WI38 (cell line): ENCODE measurements around the gene NRROS.

ENCODE experiments used
- H3K4me3 ChIP-seq: 2 replicates; pipeline ENCODE4 v1.5.1; 2011; ENCODE audit warnings: low read depth, mild to moderate bottlenecking, control low read depth, low read length
- TF ChIP-seq, protein P1 (sequence below): IDR thresholded peaks from 2 replicates; pipeline ENCODE4 v1.5.1; 2012; ENCODE audit warnings: low read depth, mild to moderate bottlenecking, control low read depth, low read length

NRROS gene

DNA sequence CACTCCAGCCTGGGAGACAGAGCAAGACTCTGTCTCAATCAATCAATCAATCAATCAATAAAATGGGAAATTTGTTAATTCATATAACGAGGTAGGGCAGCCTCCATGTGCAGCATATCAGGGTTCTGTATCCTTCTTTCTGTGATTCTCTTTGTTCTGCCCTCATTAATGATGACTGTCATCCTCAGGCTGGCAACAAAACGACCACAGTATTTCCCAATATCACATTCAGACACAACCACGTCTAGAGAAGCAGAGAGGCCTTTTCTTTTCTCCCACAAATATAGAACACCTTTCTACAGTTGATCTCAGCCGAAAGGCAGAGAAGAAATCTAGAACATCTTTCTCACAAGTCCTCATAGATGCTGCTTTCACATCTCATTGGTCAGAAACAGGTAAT lies 61.3 kb downstream of the NRROS start:
- H3K4me3 ChIP-seq = no peak overlapping the region
- TF ChIP-seq, protein P1, sequence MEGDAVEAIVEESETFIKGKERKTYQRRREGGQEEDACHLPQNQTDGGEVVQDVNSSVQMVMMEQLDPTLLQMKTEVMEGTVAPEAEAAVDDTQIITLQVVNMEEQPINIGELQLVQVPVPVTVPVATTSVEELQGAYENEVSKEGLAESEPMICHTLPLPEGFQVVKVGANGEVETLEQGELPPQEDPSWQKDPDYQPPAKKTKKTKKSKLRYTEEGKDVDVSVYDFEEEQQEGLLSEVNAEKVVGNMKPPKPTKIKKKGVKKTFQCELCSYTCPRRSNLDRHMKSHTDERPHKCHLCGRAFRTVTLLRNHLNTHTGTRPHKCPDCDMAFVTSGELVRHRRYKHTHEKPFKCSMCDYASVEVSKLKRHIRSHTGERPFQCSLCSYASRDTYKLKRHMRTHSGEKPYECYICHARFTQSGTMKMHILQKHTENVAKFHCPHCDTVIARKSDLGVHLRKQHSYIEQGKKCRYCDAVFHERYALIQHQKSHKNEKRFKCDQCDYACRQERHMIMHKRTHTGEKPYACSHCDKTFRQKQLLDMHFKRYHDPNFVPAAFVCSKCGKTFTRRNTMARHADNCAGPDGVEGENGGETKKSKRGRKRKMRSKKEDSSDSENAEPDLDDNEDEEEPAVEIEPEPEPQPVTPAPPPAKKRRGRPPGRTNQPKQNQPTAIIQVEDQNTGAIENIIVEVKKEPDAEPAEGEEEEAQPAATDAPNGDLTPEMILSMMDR = no peak

DNA sequence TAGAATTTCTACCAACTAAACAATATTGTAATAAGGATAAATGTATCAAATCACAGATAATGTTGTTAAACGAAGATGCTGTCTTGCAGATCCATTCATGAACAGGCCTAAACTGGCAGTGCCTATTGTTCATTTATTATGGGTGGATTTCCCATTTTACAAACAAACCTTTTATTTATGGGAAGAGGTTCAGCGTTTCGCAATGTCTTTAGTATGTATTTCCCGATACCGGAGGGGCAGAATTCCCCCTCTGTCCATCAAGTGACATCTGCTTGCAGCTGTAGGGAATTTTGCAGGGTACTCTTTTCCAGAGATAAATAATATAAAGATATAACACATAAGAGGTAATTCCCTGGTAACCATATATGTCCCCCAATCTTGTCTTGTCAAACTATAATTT lies 66.8 kb downstream of the NRROS start:
- no peak overlapping the region for H3K4me3 ChIP-seq
- TF ChIP-seq, protein P1 = no peak

DNA sequence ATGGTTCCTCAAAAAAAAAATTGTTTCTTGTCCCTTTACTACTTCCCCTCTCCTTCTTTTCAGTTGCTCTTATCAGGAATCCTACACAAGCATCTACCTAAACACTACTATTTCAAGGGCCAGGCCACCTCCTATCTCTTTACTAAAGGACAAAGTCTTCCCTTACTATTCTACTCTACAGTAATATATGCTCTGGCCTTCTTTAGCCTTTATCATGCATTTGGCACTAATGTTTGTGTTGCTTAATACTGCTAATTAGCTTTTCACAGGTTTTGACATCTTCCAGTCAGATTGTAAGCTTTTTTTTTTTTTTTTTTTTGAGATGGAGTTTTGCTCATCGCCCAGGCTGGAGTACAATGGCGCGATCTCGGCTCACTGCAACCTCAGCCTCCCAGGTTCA lies 67.2 kb downstream of the NRROS start:
- TF ChIP-seq, protein P1 = no peak
- no peak overlapping the region for H3K4me3 ChIP-seq

DNA sequence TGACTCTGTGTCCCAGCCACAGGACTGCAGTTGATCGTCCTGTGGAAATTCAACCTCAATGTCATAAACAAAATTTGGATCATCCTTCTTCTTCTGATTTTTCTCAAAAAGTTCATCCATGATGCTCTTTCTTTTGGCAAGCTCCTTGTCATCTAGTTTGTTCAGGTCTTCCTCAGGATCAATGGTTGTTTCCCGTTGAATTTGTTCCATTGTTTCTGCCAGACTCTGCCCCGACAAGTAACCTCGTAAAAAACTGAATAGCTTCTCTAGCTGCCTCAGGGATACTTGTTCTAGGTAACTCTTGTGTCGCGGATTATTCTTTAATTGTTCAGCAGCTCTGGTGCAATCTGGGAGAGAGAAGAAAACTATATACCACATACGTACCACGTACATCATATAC lies 68.1 kb downstream of the NRROS start:
- H3K4me3 ChIP-seq = no peak overlapping the region
- TF ChIP-seq, protein P1 = no peak

DNA sequence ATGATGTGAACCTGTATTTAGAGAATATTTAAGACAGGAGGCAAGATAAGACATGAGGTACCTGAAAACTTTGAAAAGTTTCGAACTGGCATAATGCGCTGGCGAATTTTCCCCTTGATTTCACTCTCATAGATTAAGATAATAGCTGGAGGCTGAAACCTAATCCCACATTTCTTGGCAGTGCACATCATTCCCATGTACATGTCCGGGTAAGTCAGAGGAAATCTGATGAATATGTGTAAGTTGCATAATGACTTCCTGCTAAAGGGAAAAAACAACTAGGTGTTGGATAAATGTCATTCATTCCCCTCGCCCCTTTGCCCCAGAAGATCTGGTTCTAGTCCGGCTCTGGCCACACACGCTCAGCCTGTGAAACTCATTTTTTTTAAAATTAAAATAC lies 69.0 kb downstream of the NRROS start:
- TF ChIP-seq, protein P1 = no peak

More for the DNA sequence above, 69.0 kb downstream of the NRROS start:
- no peak overlapping the region for H3K4me3 ChIP-seq
